Natural killer cell (primary cell): ENCODE data around the gene BMAL2. TPM values are rescaled to one million over a fixed set of nuclear protein-coding genes. Genes with fewer than 3 reads are reported as not detected.

Experiments used
- ATAC-seq, 3 donors: fragments of 150-1000 bp in 2 of 3; fragments of 200-7000 bp in 1 of 3; cut with Tn5 transposase; 1 replicate in 1 of 3; 2 replicates in 2 of 3; pipeline ENCODE4 v1.10.0; 2021; ENCODE audit warnings: mild to moderate bottlenecking in 2 of 3, moderate library complexity in 2 of 3
- DNase-seq, 2 donors: peaks; one replicate each; pipeline versions ENCODE4 v3.0.0 to v3.0.0-alpha.2; 2013 to 2021; ENCODE audit warnings: mixed read lengths in 1 of 2
- H3K27ac ChIP-seq: one replicate; pipeline ENCODE4 v1.5.1; 2013; ENCODE audit warnings: mild to moderate bottlenecking, low read length
- H3K27me3 ChIP-seq: one replicate; pipeline ENCODE4 v1.6.1; 2013; ENCODE audit warnings: low read length; ENCODE audit not compliant: control insufficient read depth, insufficient read depth
- H3K36me3 ChIP-seq: one replicate; pipeline ENCODE4 v1.6.1; 2013; ENCODE audit warnings: low read length; ENCODE audit not compliant: control insufficient read depth, insufficient read depth
- H3K4me1 ChIP-seq: one replicate; pipeline ENCODE4 v1.6.1; 2013; ENCODE audit warnings: low read length; ENCODE audit not compliant: control insufficient read depth, insufficient read depth
- H3K4me3 ChIP-seq: one replicate; pipeline ENCODE4 v1.5.1; 2013; ENCODE audit warnings: low read length
- H3K9me3 ChIP-seq: one replicate; pipeline ENCODE4 v1.6.1; 2013; ENCODE audit warnings: low read length; ENCODE audit not compliant: control insufficient read depth, insufficient read depth
- H3K27ac Mint-ChIP-seq, 2 donors: one replicate each; pipeline ENCODE4 v1.8.0; 2022; ENCODE audit warnings: mild to moderate bottlenecking in 2 of 2, mixed read lengths in 2 of 2, moderate library complexity in 1 of 2
- H3K27me3 Mint-ChIP-seq, 2 donors: one replicate each; pipeline ENCODE4 v1.8.0; 2022; ENCODE audit warnings: low read depth in 2 of 2, mixed read lengths in 2 of 2
- H3K36me3 Mint-ChIP-seq: one replicate; pipeline ENCODE4 v1.8.0; 2022; ENCODE audit warnings: mixed read lengths
- H3K4me1 Mint-ChIP-seq, 2 donors: one replicate each; pipeline ENCODE4 v1.8.0; 2022; ENCODE audit warnings: mixed read lengths in 2 of 2
- H3K4me3 Mint-ChIP-seq: one replicate; pipeline ENCODE4 v1.8.0; 2022; ENCODE audit warnings: mild to moderate bottlenecking, moderate library complexity, mixed read lengths
- H3K9me3 Mint-ChIP-seq, 2 donors: one replicate each; pipeline ENCODE4 v1.8.0; 2022; ENCODE audit warnings: mixed read lengths in 2 of 2
- CTCF ChIP-seq: fragments of 200-600 bp; IDR thresholded peaks from one replicate; pipeline ENCODE4 v1.8.0; 2022; ENCODE audit warnings: antibody characterized with exemption
- WGBS: methylation state at CpG from one replicate; pipeline ENCODE4 v1.1.7; 2013; ENCODE audit warnings: missing lambda C conversion rate; ENCODE audit not compliant: insufficient coverage; 5-methylcytosine and 5-hydroxymethylcytosine counted together
- intact Hi-C: fragments of 100-400 bp; cut with micrococcal nuclease; formaldehyde crosslinking; loops from one replicate; pipeline ENCODE4 v1.14.2; 2022
- total RNA-seq, 4 donors: library from RNA; stranded (reverse); fragments of 120-200 nt in 1 of 4; gene quantifications; one replicate each; pipeline versions ENCODE4 v1.2.3 to v1.2.4, GENCODE V29; 2013 to 2022

Gene BMAL2
- total RNA-seq, 3 donors from 2014 or later (not counting 1 experiment from before 2014, with no cell fraction given): 0.16 to 0.33 (median 0.19) TPM

GRCh38 chr12:27300226-27300625 lies 32.4 kb upstream of the BMAL2 start:
- H3K36me3 Mint-ChIP-seq: peaks cover 11% of the 10 kb centered on the region
- H3K27me3 Mint-ChIP-seq: no peaks in the 10 kb centered on the region
- H3K9me3 Mint-ChIP-seq: no peaks in the 10 kb centered on the region
- Histone ChIP-seq H3K4me3 (no peak overlapping the region), H3K4me1 (no peaks in the 10 kb centered on the region), H3K9me3 (no peaks in the 10 kb centered on the region), H3K27me3 (no peaks in the 10 kb centered on the region), H3K27ac (no peak overlapping the region), H3K36me3 (peaks cover 4% of the 10 kb centered on the region)
- no peaks in the 10 kb centered on the region for H3K4me1 Mint-ChIP-seq
- no peak for DNase-seq
- no peak for TF ChIP-seq CTCF
- ATAC-seq: no peak
- intact Hi-C loops: loop anchor here (10.0 kb wide), 1 partner anchor 285 kb away; the partner anchor contains the start of gene TM7SF3
- H3K4me3 Mint-ChIP-seq: no peak overlapping the region
- H3K27ac Mint-ChIP-seq: no peak overlapping the region

GRCh38 chr12:27303139-27304111 lies 29.2 kb upstream of the BMAL2 start:
- H3K27me3 Mint-ChIP-seq: no peaks in the 10 kb centered on the region
- ATAC-seq (no peak), DNase-seq (no peak)
- peaks cover 11% of the 10 kb centered on the region for H3K36me3 Mint-ChIP-seq
- no peak for TF ChIP-seq CTCF
- H3K27ac Mint-ChIP-seq: no peak overlapping the region
- intact Hi-C loops: loop anchor here (10.0 kb wide), 1 partner anchor 289 kb away; the partner anchor contains the start of gene TM7SF3
- peaks cover 4% of the 10 kb centered on the region for H3K36me3 ChIP-seq
- H3K27ac ChIP-seq: no peak overlapping the region
- H3K9me3 ChIP-seq: no peaks in the 10 kb centered on the region
- no peak overlapping the region for H3K4me3 Mint-ChIP-seq
- no peaks in the 10 kb centered on the region for H3K4me1 Mint-ChIP-seq
- H3K4me3 ChIP-seq: no peak overlapping the region
- WGBS: 88% methylated on average over 2 of the region's 3 CpGs
- H3K4me1 ChIP-seq: no peaks in the 10 kb centered on the region
- H3K27me3 ChIP-seq: no peaks in the 10 kb centered on the region
- no peaks in the 10 kb centered on the region for H3K9me3 Mint-ChIP-seq

GRCh38 chr12:27304856-27305255 lies 27.8 kb upstream of the BMAL2 start:
- Histone ChIP-seq H3K4me3 (no peak overlapping the region), H3K27ac (no peak overlapping the region), H3K4me1 (no peaks in the 10 kb centered on the region), H3K36me3 (peaks cover 13% of the 10 kb centered on the region), H3K9me3 (no peaks in the 10 kb centered on the region), H3K27me3 (no peaks in the 10 kb centered on the region)
- intact Hi-C loops: loop anchor here (10.0 kb wide), 1 partner anchor 290 kb away; the partner anchor contains the start of gene TM7SF3
- Mint-ChIP-seq H3K4me1 (no peaks in the 10 kb centered on the region), H3K36me3 (peaks cover 6% of the 10 kb centered on the region), H3K9me3 (no peaks in the 10 kb centered on the region), H3K4me3 (no peak overlapping the region), H3K27ac (no peak overlapping the region), H3K27me3 (no peaks in the 10 kb centered on the region)
- no peak for TF ChIP-seq CTCF
- no peak for ATAC-seq
- WGBS: 96% methylated on average over 1 of the region's 1 CpG
- DNase-seq: no peak
